ENCODE results near the gene NTM. TPM values are rescaled to one million over a fixed set of nuclear protein-coding genes. Genes with fewer than 3 reads are reported as not detected.
A peak's percentile ranks its signal among the peaks of the same experiment; 100 is the strongest.
"Not testable (repeated sequence)": the region's sequence is repeated elsewhere in the genome, so short reads cannot be mapped to it uniquely, and the experiment has no call there.

The NTM gene
- total RNA-seq, 2 donors from 2014 or later: not detected

DNA sequence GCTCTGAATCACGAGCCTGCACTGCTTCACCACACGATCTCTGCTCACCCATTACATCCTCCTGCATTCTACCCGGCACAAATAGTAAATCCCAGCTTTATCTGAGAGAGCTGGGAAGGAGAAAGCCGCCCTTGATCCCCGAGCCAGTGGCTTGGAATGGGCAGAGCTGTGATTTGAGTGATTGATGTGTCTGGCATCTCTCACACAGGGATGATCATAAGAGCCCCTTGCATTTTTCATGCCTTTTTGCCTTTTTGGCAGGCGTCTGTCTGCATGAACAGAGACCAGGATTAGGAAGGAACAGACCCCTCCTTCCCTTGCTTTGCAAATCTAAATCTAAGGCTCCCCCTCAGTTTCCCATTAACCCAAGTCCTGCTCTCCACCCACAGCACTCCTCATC lies 945.3 kb downstream of the NTM start:
- Mint-ChIP-seq H3K36me3 (ENCODE audit: low read depth) (no peaks in the 10 kb centered on the region), H3K9me3 (no peaks in the 10 kb centered on the region), H3K4me3 (no peak overlapping the region), H3K27ac (no peak overlapping the region), H3K27me3 (peaks cover 24% of the 10 kb centered on the region), H3K4me1 (peaks cover 10% of the 10 kb centered on the region)
- no peak for ATAC-seq (replicated peaks)

DNA sequence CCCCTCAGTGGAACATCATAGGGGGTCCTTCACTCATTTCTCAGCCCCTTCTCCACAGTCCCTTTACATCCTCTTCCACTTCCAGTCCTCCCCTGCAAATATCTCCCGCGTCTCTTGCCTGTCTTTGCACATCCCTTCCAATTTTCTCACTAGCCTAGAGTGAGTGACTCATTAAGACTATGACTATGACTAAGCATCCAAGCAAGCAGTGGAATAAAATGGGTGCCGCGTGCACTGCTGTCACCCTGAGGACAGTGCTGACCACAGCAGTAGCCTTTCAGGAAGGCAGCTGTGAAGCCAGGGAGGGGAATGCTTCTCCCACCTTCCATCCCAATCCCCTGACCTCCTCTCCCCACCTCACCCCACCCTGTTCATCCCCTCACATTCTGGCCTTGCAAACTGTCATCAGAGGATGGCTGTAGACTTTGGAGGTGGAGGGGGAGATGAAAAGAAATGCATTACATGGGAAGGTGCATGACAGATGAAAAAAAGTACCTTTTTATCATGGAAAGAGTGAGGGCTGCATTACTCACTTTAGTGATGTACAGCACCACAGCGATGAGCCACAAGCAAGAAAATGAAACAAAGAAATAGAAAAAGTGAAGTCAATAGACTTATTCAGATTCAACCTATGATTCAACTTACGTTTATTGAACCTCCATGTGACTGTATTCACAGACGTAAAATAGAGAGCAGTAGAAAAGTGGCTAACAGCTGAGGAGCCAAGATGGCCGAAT lies 948.2 kb downstream of the NTM start:
- H3K4me1 Mint-ChIP-seq: peaks cover 10% of the 10 kb centered on the region
- ATAC-seq (replicated peaks): peak; percentile 87
- peaks cover 24% of the 10 kb centered on the region for H3K27me3 Mint-ChIP-seq
- H3K36me3 Mint-ChIP-seq (ENCODE audit: low read depth): no peaks in the 10 kb centered on the region
- H3K9me3 Mint-ChIP-seq: no peaks in the 10 kb centered on the region
- H3K4me3 Mint-ChIP-seq: peak overlapping the region; percentile 6
- peak overlapping the region; percentile 63 for H3K27ac Mint-ChIP-seq

DNA sequence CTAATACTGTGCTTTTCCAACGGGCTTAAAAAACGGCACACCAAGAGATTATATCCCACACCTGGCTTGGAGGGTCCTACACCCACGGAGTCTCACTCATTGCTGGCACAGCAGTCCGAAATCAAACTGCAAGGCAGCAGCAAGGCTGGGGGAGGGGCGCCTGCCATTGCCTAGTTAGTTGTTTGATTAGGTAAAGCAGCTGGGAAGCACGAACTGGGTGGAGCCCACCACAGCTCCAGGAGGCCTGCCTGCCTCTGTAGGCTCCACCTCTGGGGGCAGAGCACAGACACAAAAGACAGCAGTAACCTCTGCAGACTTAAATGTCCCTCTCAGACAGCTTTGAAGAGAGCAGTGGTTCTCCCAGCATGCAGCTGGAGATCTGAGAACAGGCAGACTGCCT lies 949.0 kb downstream of the NTM start:
- not testable (repeated sequence) for ATAC-seq (replicated peaks); H3K9me3 Mint-ChIP-seq; H3K4me3 Mint-ChIP-seq; H3K36me3 Mint-ChIP-seq (ENCODE audit: low read depth); H3K27ac Mint-ChIP-seq; H3K4me1 Mint-ChIP-seq
- H3K27me3 Mint-ChIP-seq: peaks cover 24% of the 10 kb centered on the region

DNA sequence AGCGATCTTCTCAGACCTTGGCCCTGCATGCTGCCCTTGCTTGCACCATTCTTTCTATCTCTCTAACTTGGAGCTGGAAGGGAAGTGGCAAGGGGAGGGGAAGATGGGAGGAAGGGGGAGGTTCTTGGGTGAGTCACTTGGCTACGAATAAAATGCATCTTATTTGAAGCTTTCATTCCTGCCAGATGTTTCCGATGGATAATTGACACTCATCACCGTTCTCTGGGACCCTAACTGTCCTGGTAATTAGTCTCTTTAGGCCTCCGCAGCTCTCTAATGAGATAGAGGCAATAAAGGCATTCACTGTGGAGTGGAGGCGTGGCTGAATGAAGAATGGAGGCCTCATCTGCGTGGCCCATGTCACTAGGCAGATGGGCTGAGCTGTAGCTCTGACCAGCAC lies 960.1 kb downstream of the NTM start:
- H3K4me3 Mint-ChIP-seq: no peak overlapping the region
- H3K4me1 Mint-ChIP-seq: no peaks in the 10 kb centered on the region
- no peaks in the 10 kb centered on the region for H3K9me3 Mint-ChIP-seq
- H3K27ac Mint-ChIP-seq: no peak overlapping the region
- H3K36me3 Mint-ChIP-seq (ENCODE audit: low read depth): no peaks in the 10 kb centered on the region
- ATAC-seq (replicated peaks): no peak
- H3K27me3 Mint-ChIP-seq: peaks cover 3% of the 10 kb centered on the region

DNA sequence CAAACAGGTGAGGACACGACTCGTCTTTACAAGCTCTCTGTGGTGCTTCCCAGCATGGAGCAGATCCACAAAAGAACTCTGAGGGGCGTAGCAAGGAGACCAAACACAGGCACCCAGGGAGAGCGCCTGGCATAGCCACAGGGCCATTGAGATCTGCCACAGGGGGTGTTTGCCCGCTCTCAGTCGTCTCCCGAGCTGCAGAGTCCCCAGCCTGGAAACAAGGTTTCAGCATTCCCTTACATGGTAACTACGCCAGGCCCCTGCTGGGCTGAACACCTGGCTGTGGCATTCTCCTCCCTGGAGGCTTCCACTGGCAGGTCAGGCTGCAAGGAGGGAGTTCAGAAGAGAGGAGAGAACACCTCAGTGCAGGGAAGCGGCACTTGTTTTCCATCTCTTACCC lies 962.1 kb downstream of the NTM start:
- Mint-ChIP-seq H3K9me3 (no peaks in the 10 kb centered on the region), H3K36me3 (ENCODE audit: low read depth) (no peaks in the 10 kb centered on the region), H3K27ac (no peak overlapping the region), H3K27me3 (peaks cover 3% of the 10 kb centered on the region), H3K4me1 (no peaks in the 10 kb centered on the region), H3K4me3 (no peak overlapping the region)
- ATAC-seq (replicated peaks): no peak

DNA sequence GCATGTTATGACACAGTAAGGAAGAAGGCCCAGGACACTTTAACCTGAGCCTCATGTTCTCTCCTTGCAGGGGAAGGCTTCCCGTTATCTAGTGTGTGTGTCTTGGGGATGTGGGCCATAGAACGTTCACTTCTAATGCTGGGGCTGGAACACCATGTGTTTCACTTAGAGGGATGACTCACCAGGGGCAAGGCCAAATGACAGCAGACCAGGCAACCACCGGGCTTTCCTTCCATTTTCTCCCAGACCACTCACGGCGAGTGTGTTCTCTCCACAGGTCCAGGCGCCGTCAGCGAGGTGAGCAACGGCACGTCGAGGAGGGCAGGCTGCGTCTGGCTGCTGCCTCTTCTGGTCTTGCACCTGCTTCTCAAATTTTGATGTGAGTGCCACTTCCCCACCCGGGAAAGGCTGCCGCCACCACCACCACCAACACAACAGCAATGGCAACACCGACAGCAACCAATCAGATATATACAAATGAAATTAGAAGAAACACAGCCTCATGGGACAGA lies 964.4 kb downstream of the NTM start:
- H3K27ac Mint-ChIP-seq: no peak overlapping the region
- H3K4me3 Mint-ChIP-seq: no peak overlapping the region

DNA sequence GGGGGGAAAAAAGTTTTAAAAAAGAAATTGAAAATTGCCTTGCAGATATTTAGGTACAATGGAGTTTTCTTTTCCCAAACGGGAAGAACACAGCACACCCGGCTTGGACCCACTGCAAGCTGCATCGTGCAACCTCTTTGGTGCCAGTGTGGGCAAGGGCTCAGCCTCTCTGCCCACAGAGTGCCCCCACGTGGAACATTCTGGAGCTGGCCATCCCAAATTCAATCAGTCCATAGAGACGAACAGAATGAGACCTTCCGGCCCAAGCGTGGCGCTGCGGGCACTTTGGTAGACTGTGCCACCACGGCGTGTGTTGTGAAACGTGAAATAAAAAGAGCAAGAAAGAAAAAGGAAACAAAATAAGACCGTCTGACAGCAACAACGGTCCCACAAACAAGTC lies 964.9 kb downstream of the NTM start:
- Mint-ChIP-seq H3K27me3 (peaks cover 6% of the 10 kb centered on the region), H3K9me3 (no peaks in the 10 kb centered on the region), H3K27ac (no peak overlapping the region), H3K4me3 (no peak overlapping the region), H3K4me1 (no peaks in the 10 kb centered on the region), H3K36me3 (ENCODE audit: low read depth) (no peaks in the 10 kb centered on the region)
- no peak for ATAC-seq (replicated peaks)

More for the DNA sequence above, 964.4 kb downstream of the NTM start:
- no peak for ATAC-seq (replicated peaks)
- no peaks in the 10 kb centered on the region for H3K36me3 Mint-ChIP-seq (ENCODE audit: low read depth)
- no peaks in the 10 kb centered on the region for H3K4me1 Mint-ChIP-seq
- H3K27me3 Mint-ChIP-seq: peaks cover 6% of the 10 kb centered on the region
- H3K9me3 Mint-ChIP-seq: no peaks in the 10 kb centered on the region

DNA sequence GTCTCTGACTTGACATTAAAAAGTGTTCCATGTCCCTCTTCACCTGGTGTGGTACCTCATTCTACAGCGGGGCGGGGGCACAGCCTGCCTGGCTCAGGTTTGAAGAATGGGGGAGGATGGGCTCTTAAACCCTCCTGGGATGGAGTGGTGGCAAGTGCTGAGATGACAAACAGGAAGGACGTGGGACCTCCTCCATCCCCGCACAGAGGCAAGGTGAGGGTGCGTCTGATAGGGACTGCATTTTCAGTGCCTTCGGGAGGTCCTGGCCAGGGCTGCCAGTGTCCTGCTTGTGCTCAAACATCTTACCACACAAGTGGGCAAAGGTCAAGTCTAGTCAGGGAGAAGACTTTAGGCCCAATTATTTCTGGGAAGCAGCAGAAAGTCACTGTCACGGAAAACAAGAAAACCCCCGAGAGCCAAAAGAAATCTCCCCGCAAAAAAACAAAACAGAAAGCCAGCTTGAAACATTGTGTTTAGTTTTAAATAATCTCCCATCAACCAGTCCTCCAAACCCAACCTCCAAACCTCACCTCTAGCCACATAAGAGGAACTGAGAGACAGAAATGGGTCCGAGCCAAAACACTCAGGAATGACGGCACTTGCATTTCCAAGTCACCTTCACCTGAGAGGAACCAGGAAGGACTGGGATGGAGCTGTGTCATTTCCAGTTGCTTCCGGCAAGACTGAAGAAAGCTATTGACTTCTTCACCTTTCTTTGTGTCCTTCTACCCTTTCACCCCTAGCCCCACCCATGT lies 966.5 kb downstream of the NTM start:
- Mint-ChIP-seq H3K9me3 (no peaks in the 10 kb centered on the region), H3K36me3 (ENCODE audit: low read depth) (no peaks in the 10 kb centered on the region), H3K27me3 (peaks cover 3% of the 10 kb centered on the region), H3K4me1 (no peaks in the 10 kb centered on the region), H3K27ac (no peak overlapping the region), H3K4me3 (no peak overlapping the region)
- no peak for ATAC-seq (replicated peaks)

DNA sequence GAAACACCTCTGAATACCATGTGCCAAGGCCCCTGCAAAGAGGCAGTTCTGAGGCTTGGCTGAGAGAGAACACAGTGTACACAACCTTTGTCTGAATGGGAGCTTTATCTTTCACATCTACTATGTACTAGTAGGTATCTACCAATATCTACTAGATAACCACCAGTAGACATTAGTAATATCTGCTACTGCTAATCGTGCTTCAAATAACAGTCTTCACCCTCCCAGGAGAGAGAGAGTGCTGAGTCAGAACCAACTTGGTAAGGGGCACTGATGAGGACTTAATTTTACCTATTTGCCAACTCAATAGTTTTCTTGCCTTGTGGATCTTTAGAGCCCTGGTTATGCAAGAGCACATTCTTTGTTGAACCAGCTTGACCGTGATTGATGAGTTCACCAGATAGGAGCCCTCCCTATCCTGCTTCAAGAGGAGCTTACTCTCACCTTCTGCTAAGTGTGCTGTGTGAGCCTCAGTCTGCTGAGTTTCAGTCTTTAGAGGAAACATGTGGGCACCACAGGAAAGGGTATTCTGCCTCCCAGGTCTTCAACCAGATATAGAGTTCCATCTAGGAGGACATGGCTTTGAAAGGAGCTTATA lies 967.5 kb downstream of the NTM start:
- Mint-ChIP-seq H3K36me3 (ENCODE audit: low read depth) (no peaks in the 10 kb centered on the region), H3K9me3 (no peaks in the 10 kb centered on the region), H3K27ac (no peak overlapping the region), H3K27me3 (peaks cover 6% of the 10 kb centered on the region), H3K4me1 (no peaks in the 10 kb centered on the region), H3K4me3 (no peak overlapping the region)
- ATAC-seq (replicated peaks): no peak

DNA sequence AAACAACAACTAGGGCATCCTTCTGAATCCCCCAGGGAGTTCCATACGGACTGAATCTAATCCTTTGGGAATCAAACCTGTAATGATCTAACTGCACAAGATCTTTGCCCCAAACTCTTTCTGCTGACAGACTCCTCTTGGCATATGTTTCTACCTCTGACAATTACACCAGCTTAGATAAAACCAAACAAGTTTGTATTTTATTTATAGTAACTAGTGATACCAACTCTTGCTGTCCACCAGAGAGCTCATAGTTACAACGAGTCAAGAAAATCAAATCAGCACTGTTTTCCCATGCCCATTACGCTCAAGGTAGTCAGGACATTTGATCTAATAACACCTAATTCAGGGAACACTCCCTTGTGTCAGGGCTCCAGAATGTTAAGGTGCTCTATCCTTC lies 972.0 kb downstream of the NTM start:
- Mint-ChIP-seq H3K4me1 (peaks cover 5% of the 10 kb centered on the region), H3K27ac (no peak overlapping the region), H3K27me3 (peaks cover 20% of the 10 kb centered on the region), H3K9me3 (no peaks in the 10 kb centered on the region), H3K4me3 (no peak overlapping the region), H3K36me3 (ENCODE audit: low read depth) (no peaks in the 10 kb centered on the region)
- no peak for ATAC-seq (replicated peaks)

DNA sequence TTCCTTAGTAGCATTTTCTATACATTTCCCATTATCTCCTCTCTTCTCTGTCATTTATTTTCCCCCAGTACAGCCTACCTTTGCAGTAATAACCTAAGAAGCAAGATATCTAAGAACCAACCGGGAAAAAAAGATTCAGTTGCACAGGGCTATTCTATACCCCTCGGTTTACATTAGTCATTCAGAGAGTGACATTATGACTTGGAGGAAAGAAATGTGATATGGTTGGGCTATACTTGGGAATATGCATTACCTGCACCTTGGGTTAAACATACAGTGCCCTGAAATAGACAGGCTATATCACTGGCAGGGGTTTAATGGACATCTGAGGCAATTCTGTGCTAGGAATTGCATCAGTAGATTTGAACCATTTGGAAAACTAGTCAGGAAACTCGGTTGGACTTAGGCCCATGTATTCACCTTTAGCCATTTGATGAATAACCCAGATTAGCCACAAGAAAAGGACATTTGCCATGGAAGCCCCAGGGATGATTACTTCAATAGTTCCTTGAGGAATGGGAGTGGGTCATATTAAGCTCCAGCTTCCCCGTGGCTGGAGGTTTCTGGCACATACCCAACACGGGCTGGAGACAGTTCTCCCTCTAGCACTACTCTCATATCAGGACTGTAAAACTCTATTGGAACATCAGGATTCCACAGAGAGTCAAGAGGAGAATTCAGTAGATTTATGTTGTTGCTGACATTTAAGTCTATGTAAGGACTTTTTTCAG lies 973.2 kb downstream of the NTM start:
- Mint-ChIP-seq H3K27ac (no peak overlapping the region), H3K27me3 (peaks cover 25% of the 10 kb centered on the region), H3K4me3 (no peak overlapping the region), H3K9me3 (no peaks in the 10 kb centered on the region), H3K4me1 (peaks cover 12% of the 10 kb centered on the region), H3K36me3 (ENCODE audit: low read depth) (no peaks in the 10 kb centered on the region)
- ATAC-seq (replicated peaks): peak; percentile 79

DNA sequence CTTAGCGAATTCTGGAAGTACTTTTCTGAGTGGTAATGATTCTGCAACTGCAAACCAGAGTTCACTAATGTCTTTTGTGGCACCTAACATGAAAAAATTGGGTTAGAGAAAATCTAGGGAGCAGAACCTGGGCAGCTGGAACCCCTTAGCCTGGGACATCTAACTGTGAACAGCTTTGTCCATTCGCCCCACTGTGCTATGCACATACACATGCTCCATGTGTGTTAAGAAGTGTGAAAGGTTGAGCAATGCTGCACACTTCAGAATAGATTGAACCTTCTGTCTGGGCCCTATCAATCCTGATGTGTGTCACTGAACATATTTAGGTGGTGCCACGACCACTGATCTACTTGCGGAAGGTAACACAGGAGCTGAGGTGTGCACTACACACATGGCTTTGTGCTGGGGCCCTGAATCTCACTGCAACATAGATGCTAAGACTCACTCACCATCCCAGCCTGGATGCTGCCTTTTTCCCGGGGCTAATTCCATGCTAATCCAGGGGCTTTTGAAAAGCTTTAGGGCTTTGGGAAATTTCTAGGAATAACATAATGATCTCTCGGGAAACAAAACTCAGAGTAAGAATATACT lies 976.2 kb downstream of the NTM start:
- peaks cover 31% of the 10 kb centered on the region for H3K27me3 Mint-ChIP-seq
- H3K4me3 Mint-ChIP-seq: no peak overlapping the region
- ATAC-seq (replicated peaks): no peak
- H3K9me3 Mint-ChIP-seq: no peaks in the 10 kb centered on the region
- H3K36me3 Mint-ChIP-seq (ENCODE audit: low read depth): no peaks in the 10 kb centered on the region
- peaks cover 12% of the 10 kb centered on the region for H3K4me1 Mint-ChIP-seq
- no peak overlapping the region for H3K27ac Mint-ChIP-seq

DNA sequence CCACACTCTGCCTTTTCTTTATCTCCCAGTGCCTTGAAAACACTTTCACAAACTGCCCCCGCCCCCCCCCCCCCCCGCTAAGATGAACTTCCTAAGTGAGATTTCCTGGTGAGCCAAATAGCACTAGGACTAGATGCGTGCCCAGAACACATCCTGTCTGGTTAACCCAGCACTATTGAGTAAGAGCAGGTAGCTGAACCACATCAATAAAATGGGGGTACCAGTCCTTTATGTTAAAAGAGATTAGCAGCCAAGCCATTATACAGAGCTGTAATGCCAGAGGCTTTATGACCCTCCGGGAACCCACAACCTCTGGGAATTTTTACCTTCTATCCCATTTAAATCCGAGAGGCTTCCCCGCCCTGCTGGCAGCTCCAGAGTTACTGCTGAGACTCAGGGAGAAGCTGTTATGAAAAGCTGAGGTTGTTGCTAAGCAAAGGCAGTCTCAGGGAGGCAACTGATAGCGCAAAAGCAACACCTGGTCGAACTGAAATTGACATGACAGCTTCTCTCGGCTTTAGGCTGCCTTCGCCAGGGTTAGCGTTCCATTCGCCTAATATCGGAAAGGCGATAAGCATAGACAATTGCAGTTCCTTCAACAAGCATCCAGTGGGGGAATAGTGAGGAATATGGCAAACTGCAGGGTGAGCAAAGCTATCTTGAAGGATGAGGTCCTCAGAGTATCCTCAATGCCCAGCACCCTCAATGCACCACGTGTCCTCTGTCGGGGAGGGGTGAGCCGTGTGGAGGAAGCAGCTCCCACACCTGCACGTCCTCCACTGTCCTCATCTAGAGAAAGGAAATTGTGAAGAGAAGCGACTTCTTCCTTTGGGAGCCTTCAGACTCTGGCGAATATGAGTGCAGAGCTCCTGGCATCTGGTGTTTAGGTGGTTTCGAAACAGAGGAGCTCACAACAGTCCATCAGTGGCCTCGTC lies 977.0 kb downstream of the NTM start:
- ATAC-seq (replicated peaks): peak; percentile 43
- peaks cover 31% of the 10 kb centered on the region for H3K27me3 Mint-ChIP-seq
- no peak overlapping the region for H3K4me3 Mint-ChIP-seq
- no peaks in the 10 kb centered on the region for H3K9me3 Mint-ChIP-seq
- peaks cover 12% of the 10 kb centered on the region for H3K4me1 Mint-ChIP-seq
- H3K27ac Mint-ChIP-seq: no peak overlapping the region
- no peaks in the 10 kb centered on the region for H3K36me3 Mint-ChIP-seq (ENCODE audit: low read depth)
